Natural killer cell (primary cell): ENCODE results near the gene PGLYRP3. TPM values are rescaled to one million over a fixed set of nuclear protein-coding genes. Genes with fewer than 3 reads are reported as not detected.

Source experiments
- ATAC-seq, 3 donors: fragments of 150-1000 bp in 2 of 3; fragments of 200-7000 bp in 1 of 3; cut with Tn5 transposase; 1 replicate in 1 of 3; 2 replicates in 2 of 3; pipeline ENCODE4 v1.10.0; 2021; ENCODE audit warnings: mild to moderate bottlenecking in 2 of 3, moderate library complexity in 2 of 3
- DNase-seq, 2 donors: peaks; one replicate each; pipeline versions ENCODE4 v3.0.0 to v3.0.0-alpha.2; 2013 to 2021; ENCODE audit warnings: mixed read lengths in 1 of 2
- H3K27ac ChIP-seq: one replicate; pipeline ENCODE4 v1.5.1; 2013; ENCODE audit warnings: mild to moderate bottlenecking, low read length
- H3K27me3 ChIP-seq: one replicate; pipeline ENCODE4 v1.6.1; 2013; ENCODE audit warnings: low read length; ENCODE audit not compliant: control insufficient read depth, insufficient read depth
- H3K36me3 ChIP-seq: one replicate; pipeline ENCODE4 v1.6.1; 2013; ENCODE audit warnings: low read length; ENCODE audit not compliant: control insufficient read depth, insufficient read depth
- H3K4me1 ChIP-seq: one replicate; pipeline ENCODE4 v1.6.1; 2013; ENCODE audit warnings: low read length; ENCODE audit not compliant: control insufficient read depth, insufficient read depth
- H3K4me3 ChIP-seq: one replicate; pipeline ENCODE4 v1.5.1; 2013; ENCODE audit warnings: low read length
- H3K9me3 ChIP-seq: one replicate; pipeline ENCODE4 v1.6.1; 2013; ENCODE audit warnings: low read length; ENCODE audit not compliant: control insufficient read depth, insufficient read depth
- H3K27ac Mint-ChIP-seq, 2 donors: one replicate each; pipeline ENCODE4 v1.8.0; 2022; ENCODE audit warnings: mild to moderate bottlenecking in 2 of 2, mixed read lengths in 2 of 2, moderate library complexity in 1 of 2
- H3K27me3 Mint-ChIP-seq, 2 donors: one replicate each; pipeline ENCODE4 v1.8.0; 2022; ENCODE audit warnings: low read depth in 2 of 2, mixed read lengths in 2 of 2
- H3K36me3 Mint-ChIP-seq: one replicate; pipeline ENCODE4 v1.8.0; 2022; ENCODE audit warnings: mixed read lengths
- H3K4me1 Mint-ChIP-seq, 2 donors: one replicate each; pipeline ENCODE4 v1.8.0; 2022; ENCODE audit warnings: mixed read lengths in 2 of 2
- H3K4me3 Mint-ChIP-seq: one replicate; pipeline ENCODE4 v1.8.0; 2022; ENCODE audit warnings: mild to moderate bottlenecking, moderate library complexity, mixed read lengths
- H3K9me3 Mint-ChIP-seq, 2 donors: one replicate each; pipeline ENCODE4 v1.8.0; 2022; ENCODE audit warnings: mixed read lengths in 2 of 2
- CTCF ChIP-seq: fragments of 200-600 bp; IDR thresholded peaks from one replicate; pipeline ENCODE4 v1.8.0; 2022; ENCODE audit warnings: antibody characterized with exemption
- WGBS: methylation state at CpG from one replicate; pipeline ENCODE4 v1.1.7; 2013; ENCODE audit warnings: missing lambda C conversion rate; ENCODE audit not compliant: insufficient coverage; 5-methylcytosine and 5-hydroxymethylcytosine counted together
- intact Hi-C: fragments of 100-400 bp; cut with micrococcal nuclease; formaldehyde crosslinking; loops from one replicate; pipeline ENCODE4 v1.14.2; 2022
- total RNA-seq, 4 donors: library from RNA; stranded (reverse); fragments of 120-200 nt in 1 of 4; gene quantifications; one replicate each; pipeline versions ENCODE4 v1.2.3 to v1.2.4, GENCODE V29; 2013 to 2022

Gene PGLYRP3
- total RNA-seq, 3 donors from 2014 or later (not counting 1 experiment from before 2014, with no cell fraction given) = not detected

- WGBS = 81% methylated on average over 11 of the region's 11 CpGs
- H3K27ac Mint-ChIP-seq = no peak overlapping the region
- ATAC-seq = peak in 1 of 3 donors; percentile 21
Measured at GRCh38 chr1:153360592-153361479, 48.1 kb upstream of the PGLYRP3 start.

DNA sequence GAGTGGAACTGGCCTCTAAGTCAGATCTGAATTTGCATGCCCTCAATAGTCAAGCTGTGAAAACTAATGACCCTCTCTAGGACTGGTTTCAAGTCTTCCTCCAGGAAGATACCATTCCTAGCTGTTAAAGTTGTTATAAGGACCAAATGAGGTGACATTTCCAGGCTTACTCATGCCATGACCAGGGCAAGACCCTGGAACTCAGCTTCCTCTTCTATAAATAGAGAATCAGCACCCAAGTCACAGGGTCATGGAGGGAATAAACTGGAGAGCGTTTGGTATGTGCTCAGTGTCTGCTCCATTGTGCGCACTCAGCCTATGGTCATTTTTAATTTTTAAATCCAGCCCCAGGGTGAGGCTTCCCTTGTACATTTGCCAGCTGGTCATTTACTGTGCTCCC is 47.4 kb upstream of the PGLYRP3 start:
- DNase-seq (no peak), ATAC-seq (no peak)
- no peak for TF ChIP-seq CTCF
- Mint-ChIP-seq H3K4me3 (no peak overlapping the region), H3K27me3 (peaks cover 12 to 17% of the 10 kb centered on the region in 2 donors), H3K4me1 (peaks cover 0 to 8% of the 10 kb centered on the region in 2 donors), H3K9me3 (no peaks in the 10 kb centered on the region), H3K36me3 (no peaks in the 10 kb centered on the region), H3K27ac (no peak overlapping the region)
- no peaks in the 10 kb centered on the region for H3K36me3 ChIP-seq
- no peaks in the 10 kb centered on the region for H3K27me3 ChIP-seq
- intact Hi-C loops = no loop called here
- no peaks in the 10 kb centered on the region for H3K9me3 ChIP-seq
- no peak overlapping the region for H3K27ac ChIP-seq
- WGBS = 82% methylated on average over 2 of the region's 2 CpGs
- peaks cover 7% of the 10 kb centered on the region for H3K4me1 ChIP-seq
- no peak overlapping the region for H3K4me3 ChIP-seq

More at GRCh38 chr1:153360592-153361479, 48.1 kb upstream of the PGLYRP3 start:
- H3K4me1 ChIP-seq = peaks cover 7% of the 10 kb centered on the region
- H3K27ac ChIP-seq = no peak overlapping the region
- no peaks in the 10 kb centered on the region for H3K27me3 ChIP-seq
- intact Hi-C loops = no loop called here
- peaks cover 12 to 18% of the 10 kb centered on the region in 2 donors for H3K27me3 Mint-ChIP-seq
- H3K9me3 Mint-ChIP-seq = no peaks in the 10 kb centered on the region
- no peak overlapping the region for H3K4me3 Mint-ChIP-seq
- no peak for TF ChIP-seq CTCF
- no peak overlapping the region for H3K4me3 ChIP-seq
- H3K36me3 ChIP-seq = no peaks in the 10 kb centered on the region
- H3K9me3 ChIP-seq = no peaks in the 10 kb centered on the region
- no peak for DNase-seq
- no peaks in the 10 kb centered on the region for H3K36me3 Mint-ChIP-seq
- peaks cover 0 to 8% of the 10 kb centered on the region in 2 donors for H3K4me1 Mint-ChIP-seq

- H3K36me3 Mint-ChIP-seq = no peaks in the 10 kb centered on the region
- no peaks in the 10 kb centered on the region for H3K9me3 Mint-ChIP-seq
- no peak for TF ChIP-seq CTCF
- intact Hi-C loops = no loop called here
- no peaks in the 10 kb centered on the region for H3K36me3 ChIP-seq
- no peak for ATAC-seq
- DNase-seq = no peak
- H3K4me3 ChIP-seq = no peak overlapping the region
- no peak overlapping the region for H3K4me3 Mint-ChIP-seq
- no peak overlapping the region for H3K27ac ChIP-seq
- H3K27me3 Mint-ChIP-seq = peaks cover 12 to 14% of the 10 kb centered on the region in 2 donors
- no peaks in the 10 kb centered on the region for H3K27me3 ChIP-seq
- no peaks in the 10 kb centered on the region for H3K9me3 ChIP-seq
- WGBS = 93% methylated on average over 5 of the region's 6 CpGs
- H3K4me1 ChIP-seq = peaks cover 7% of the 10 kb centered on the region
- H3K27ac Mint-ChIP-seq = no peak overlapping the region
- H3K4me1 Mint-ChIP-seq = peaks cover 0 to 8% of the 10 kb centered on the region in 2 donors
Measured at GRCh38 chr1:153359241-153359640, 46.5 kb upstream of the PGLYRP3 start.

DNA sequence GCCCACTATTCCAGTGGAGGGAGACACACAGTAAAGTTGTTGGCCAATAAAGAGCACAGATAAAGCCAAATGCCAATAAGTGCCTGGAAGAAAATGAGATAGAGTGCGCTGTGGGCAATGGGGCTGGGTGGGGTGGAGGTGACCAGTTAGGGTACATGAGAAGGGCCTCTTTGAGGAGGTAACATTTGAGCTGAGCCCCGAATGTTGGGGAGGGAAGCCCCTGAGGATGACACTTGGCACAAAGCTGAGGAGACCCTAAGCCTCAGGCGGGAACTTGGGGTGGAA is 45.9 kb upstream of the PGLYRP3 start:
- Histone ChIP-seq H3K4me1 (peaks cover 7% of the 10 kb centered on the region), H3K36me3 (no peaks in the 10 kb centered on the region), H3K9me3 (no peaks in the 10 kb centered on the region), H3K27me3 (no peaks in the 10 kb centered on the region), H3K27ac (no peak overlapping the region), H3K4me3 (no peak overlapping the region)
- Mint-ChIP-seq H3K4me1 (peaks cover 0 to 8% of the 10 kb centered on the region in 2 donors), H3K27me3 (peaks cover 12 to 14% of the 10 kb centered on the region in 2 donors), H3K9me3 (no peaks in the 10 kb centered on the region), H3K4me3 (no peak overlapping the region), H3K27ac (no peak overlapping the region), H3K36me3 (no peaks in the 10 kb centered on the region)
- no peak for TF ChIP-seq CTCF
- 86% methylated on average over 3 of the region's 3 CpGs for WGBS
- intact Hi-C loops = no loop called here
- DNase-seq (no peak), ATAC-seq (no peak)
